Loucy (cell line): Measurements from ENCODE around the gene ARHGAP6.
"Not testable (repeated sequence)": the region's sequence is repeated elsewhere in the genome, so short reads cannot be mapped to it uniquely, and the experiment has no call there.

Source experiments
- H2AFZ ChIP-seq: fragments of 200-600 bp; sonication (generic); 2 replicates; pipeline ENCODE4 v1.6.0; 2016; ENCODE audit warnings: antibody characterized with exemption, mild to moderate bottlenecking, low read length, moderate library complexity
- H3F3A ChIP-seq: fragments of 200-600 bp; 2 replicates; pipeline ENCODE4 v1.6.0; 2016; ENCODE audit warnings: antibody characterized with exemption, low read depth, mild to moderate bottlenecking
- H3K27me3 ChIP-seq: fragments of 200-600 bp; sonication (generic); 2 replicates; pipeline ENCODE4 v1.6.1; 2014; ENCODE audit warnings: low read length, mild to moderate bottlenecking; ENCODE audit not compliant: insufficient read depth, poor library complexity, severe bottlenecking
- H3K36me3 ChIP-seq: fragments of 200-600 bp; sonication (generic); 2 replicates; pipeline ENCODE4 v1.6.1; 2016; ENCODE audit warnings: low read length; ENCODE audit not compliant: insufficient read depth
- H3K4me1 ChIP-seq: fragments of 200-600 bp; sonication (generic); 2 replicates; pipeline ENCODE4 v1.5.1; 2014; ENCODE audit warnings: low read length, mild to moderate bottlenecking; ENCODE audit not compliant: insufficient read depth, poor library complexity, severe bottlenecking
- H3K4me2 ChIP-seq: fragments of 200-600 bp; sonication (generic); 2 replicates; pipeline ENCODE4 v1.6.0; 2014; ENCODE audit warnings: antibody characterized with exemption, low read length, low read depth, mild to moderate bottlenecking; ENCODE audit not compliant: poor library complexity, severe bottlenecking
- H3K4me3 ChIP-seq: fragments of 200-600 bp; sonication (generic); 2 replicates; pipeline ENCODE4 v1.5.1; 2014; ENCODE audit warnings: low read length, mild to moderate bottlenecking, mixed read lengths; ENCODE audit not compliant: poor library complexity, severe bottlenecking
- H3K79me2 ChIP-seq: fragments of 200-600 bp; sonication (generic); 2 replicates; pipeline ENCODE4 v1.6.1; 2014; ENCODE audit warnings: low read length; ENCODE audit not compliant: insufficient read depth
- H3K9ac ChIP-seq: fragments of 200-600 bp; sonication (generic); 2 replicates; pipeline ENCODE4 v1.6.0; 2014; ENCODE audit warnings: mild to moderate bottlenecking, low read depth, low read length, moderate library complexity; ENCODE audit not compliant: poor library complexity, severe bottlenecking
- H3K9me2 ChIP-seq: fragments of 200-600 bp; sonication (generic); replicated peaks from 2 replicates; pipeline ENCODE4 v1.6.1; 2016; ENCODE audit warnings: low read depth, low read length, mixed read lengths
- H3K9me3 ChIP-seq: fragments of 200-600 bp; sonication (generic); 2 replicates; pipeline ENCODE4 v1.6.1; 2014; ENCODE audit warnings: mild to moderate bottlenecking, antibody characterized with exemption, low read length, low read depth; ENCODE audit not compliant: insufficient read depth
- H4K20me1 ChIP-seq: fragments of 200-600 bp; sonication (generic); 2 replicates; pipeline ENCODE4 v1.6.0; 2014; ENCODE audit warnings: antibody characterized with exemption, low read length, mild to moderate bottlenecking; ENCODE audit not compliant: insufficient read depth, poor library complexity, severe bottlenecking
- EZH2phosphoT487 ChIP-seq: fragments of 200-600 bp; IDR thresholded peaks from 2 replicates; pipeline ENCODE4 v1.6.1; 2018; ENCODE audit warnings: antibody characterized with exemption, mild to moderate bottlenecking, moderate library complexity, borderline replicate concordance
- TF ChIP-seq, protein P1 (sequence below): fragments of 200-600 bp; sonication (generic); conservative IDR thresholded peaks from 2 replicates; pipeline ENCODE4 v1.5.1; 2014; ENCODE audit warnings: mild to moderate bottlenecking, antibody characterized with exemption, low read length

The ARHGAP6 gene

DNA sequence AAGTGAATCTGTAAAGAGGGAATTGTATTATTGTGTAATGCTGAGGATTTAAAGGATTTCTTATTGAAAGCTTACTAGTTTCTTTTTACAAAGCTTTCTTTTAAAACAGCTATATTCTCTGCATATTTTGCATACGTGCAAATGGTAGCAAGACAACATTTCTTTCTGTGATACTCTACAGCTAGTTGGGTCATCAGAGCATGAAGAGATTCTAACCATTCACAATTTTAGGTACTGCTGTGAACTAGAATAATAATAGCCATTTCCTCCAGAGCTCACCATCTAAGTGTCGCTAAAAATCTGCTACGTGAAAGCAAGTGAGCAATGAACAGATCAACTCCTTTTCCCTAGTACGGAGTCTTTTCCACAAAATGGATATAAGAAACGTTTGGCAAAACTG is 37.3 kb downstream of the ARHGAP6 start:
- H3K27me3 ChIP-seq = no peaks in the 10 kb centered on the region
- no peak overlapping the region for H2AFZ ChIP-seq
- TF ChIP-seq, protein P1, sequence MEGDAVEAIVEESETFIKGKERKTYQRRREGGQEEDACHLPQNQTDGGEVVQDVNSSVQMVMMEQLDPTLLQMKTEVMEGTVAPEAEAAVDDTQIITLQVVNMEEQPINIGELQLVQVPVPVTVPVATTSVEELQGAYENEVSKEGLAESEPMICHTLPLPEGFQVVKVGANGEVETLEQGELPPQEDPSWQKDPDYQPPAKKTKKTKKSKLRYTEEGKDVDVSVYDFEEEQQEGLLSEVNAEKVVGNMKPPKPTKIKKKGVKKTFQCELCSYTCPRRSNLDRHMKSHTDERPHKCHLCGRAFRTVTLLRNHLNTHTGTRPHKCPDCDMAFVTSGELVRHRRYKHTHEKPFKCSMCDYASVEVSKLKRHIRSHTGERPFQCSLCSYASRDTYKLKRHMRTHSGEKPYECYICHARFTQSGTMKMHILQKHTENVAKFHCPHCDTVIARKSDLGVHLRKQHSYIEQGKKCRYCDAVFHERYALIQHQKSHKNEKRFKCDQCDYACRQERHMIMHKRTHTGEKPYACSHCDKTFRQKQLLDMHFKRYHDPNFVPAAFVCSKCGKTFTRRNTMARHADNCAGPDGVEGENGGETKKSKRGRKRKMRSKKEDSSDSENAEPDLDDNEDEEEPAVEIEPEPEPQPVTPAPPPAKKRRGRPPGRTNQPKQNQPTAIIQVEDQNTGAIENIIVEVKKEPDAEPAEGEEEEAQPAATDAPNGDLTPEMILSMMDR = no peak
- TF ChIP-seq EZH2phosphoT487 = no peak
- no peaks in the 10 kb centered on the region for H3K9me2 ChIP-seq
- no peaks in the 10 kb centered on the region for H4K20me1 ChIP-seq
- no peaks in the 10 kb centered on the region for H3K79me2 ChIP-seq
- H3K9ac ChIP-seq = no peak overlapping the region
- H3K4me3 ChIP-seq = no peak overlapping the region
- H3K4me1 ChIP-seq = no peaks in the 10 kb centered on the region
- no peaks in the 10 kb centered on the region for H3K36me3 ChIP-seq
- no peaks in the 10 kb centered on the region for H3K9me3 ChIP-seq
- no peak overlapping the region for H3K4me2 ChIP-seq
- no peaks in the 10 kb centered on the region for H3F3A ChIP-seq

DNA sequence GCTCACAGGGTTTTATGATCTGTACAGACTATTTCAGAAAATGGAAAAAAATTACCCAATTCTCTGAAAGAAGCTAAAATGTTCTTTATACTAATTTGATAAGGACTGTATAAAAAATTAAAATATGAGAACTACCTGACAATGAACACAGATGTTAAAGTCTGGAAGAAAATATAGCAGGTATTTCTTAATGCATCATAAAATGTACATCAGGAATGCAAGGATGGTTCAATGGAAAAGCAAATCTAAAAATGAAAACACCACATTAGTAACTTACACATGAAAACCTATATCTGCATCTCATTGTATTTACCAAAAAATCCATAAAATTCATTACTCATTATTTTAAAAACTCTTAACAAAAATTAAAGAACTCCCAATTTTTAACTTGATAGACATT is 39.4 kb downstream of the ARHGAP6 start:
- Histone ChIP-seq H3K9me2 (no peaks in the 10 kb centered on the region), H3K79me2 (no peaks in the 10 kb centered on the region), H3K36me3 (no peaks in the 10 kb centered on the region), H3K9me3 (no peaks in the 10 kb centered on the region), H3F3A (no peaks in the 10 kb centered on the region), H4K20me1 (no peaks in the 10 kb centered on the region), H3K4me2 (no peak overlapping the region), H3K4me1 (no peaks in the 10 kb centered on the region), H2AFZ (no peak overlapping the region), H3K27me3 (no peaks in the 10 kb centered on the region), H3K9ac (no peak overlapping the region), H3K4me3 (no peak overlapping the region)
- no peak for TF ChIP-seq EZH2phosphoT487
- TF ChIP-seq, protein P1 = no peak

DNA sequence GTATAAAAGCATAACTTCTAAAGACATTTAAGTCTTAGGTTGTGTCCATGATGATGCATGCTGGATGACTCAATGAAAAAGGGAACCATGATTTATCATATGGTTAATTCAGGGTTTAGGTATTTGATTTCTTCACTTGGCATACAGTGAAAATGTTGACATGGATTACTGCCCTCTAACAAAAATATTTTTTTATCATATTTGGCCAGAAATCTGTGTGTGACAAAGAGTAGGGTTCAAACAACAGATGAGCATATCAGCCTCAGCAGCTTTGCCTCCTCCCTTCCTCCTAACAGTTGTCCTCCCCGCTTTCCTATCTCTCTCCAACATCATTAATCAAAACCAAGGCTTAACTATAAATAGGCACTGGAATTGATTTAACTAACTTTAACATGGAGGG is 46.3 kb downstream of the ARHGAP6 start:
- no peaks in the 10 kb centered on the region for H3K36me3 ChIP-seq
- H3K9me3 ChIP-seq = no peaks in the 10 kb centered on the region
- H3K27me3 ChIP-seq = no peaks in the 10 kb centered on the region
- no peak overlapping the region for H3K9ac ChIP-seq
- H3K79me2 ChIP-seq = no peaks in the 10 kb centered on the region
- no peak overlapping the region for H3K4me3 ChIP-seq
- no peak overlapping the region for H3K4me2 ChIP-seq
- no peaks in the 10 kb centered on the region for H3K9me2 ChIP-seq
- H4K20me1 ChIP-seq = no peaks in the 10 kb centered on the region
- TF ChIP-seq EZH2phosphoT487 = no peak
- TF ChIP-seq, protein P1 = no peak
- H2AFZ ChIP-seq = no peak overlapping the region
- H3F3A ChIP-seq = no peaks in the 10 kb centered on the region
- H3K4me1 ChIP-seq = no peaks in the 10 kb centered on the region

DNA sequence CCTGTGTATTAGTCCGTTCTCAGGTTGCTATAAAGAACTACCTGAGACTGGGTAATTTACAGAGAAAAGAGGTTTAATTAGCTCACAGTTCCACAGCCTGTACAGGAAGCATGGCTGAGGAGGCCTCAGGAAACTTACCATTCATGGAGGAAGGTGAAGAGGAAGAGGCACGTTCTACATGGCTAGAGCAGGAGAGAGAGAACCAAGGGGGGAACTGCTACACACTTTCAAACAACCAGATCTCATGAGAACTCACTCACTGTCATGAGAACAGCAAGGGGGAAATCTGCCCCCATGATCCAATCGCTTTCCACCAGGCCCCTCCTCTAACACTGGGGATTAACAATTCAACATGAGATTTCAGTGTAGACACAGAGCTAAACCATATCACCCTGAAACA is 51.5 kb downstream of the ARHGAP6 start:
- not testable (repeated sequence) for H3K79me2 ChIP-seq, H4K20me1 ChIP-seq, H3K4me2 ChIP-seq, H2AFZ ChIP-seq, H3K9me2 ChIP-seq, H3K9me3 ChIP-seq, H3K27me3 ChIP-seq, H3K36me3 ChIP-seq, H3F3A ChIP-seq, H3K4me1 ChIP-seq, H3K9ac ChIP-seq, H3K4me3 ChIP-seq
